ENCODE measurements around the gene FBXW12.
"Not testable (repeated sequence)": the region's sequence is repeated elsewhere in the genome, so short reads cannot be mapped to it uniquely, and the experiment has no call there.

FBXW12 gene

DNA sequence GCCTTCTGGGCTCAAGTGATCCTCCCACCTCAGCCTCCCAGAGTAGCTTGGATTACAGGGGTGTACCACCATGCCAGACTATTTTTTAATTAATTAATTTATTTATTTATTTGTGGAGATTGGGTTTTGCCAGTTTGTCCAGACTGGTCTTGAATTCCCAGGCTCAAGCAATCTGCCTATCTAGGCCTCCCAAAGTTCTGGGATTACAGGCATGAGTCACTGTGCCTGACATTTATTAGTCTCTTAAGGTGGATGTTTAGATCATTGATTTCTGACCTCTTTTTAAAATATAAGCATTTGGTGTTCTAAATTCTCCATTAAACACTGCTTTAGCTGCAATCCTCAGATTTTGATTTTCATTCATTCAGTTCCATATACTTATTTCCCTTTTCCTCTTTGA lies 15.6 kb downstream of the FBXW12 start:
- no peak for DNase-seq

DNA sequence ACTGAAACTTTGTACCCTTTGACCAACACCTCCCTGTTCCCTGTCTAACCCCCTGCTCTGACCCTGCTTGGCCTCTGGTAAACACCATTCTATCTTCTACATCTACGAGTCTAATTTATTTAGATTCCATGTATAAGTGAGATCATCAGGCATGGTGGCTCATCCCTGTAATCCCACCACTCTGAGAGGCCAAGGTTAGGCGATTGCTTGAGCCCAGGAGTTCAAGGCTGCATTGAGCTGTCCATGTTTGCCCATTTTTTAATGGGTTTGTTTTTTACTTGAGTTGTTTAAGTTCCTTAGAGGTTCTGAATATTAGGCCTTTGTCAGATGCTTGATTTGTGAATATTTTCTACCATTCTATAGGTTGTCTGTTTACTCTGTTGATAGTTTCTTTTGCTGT lies 16.9 kb downstream of the FBXW12 start:
- no peak for DNase-seq

DNA sequence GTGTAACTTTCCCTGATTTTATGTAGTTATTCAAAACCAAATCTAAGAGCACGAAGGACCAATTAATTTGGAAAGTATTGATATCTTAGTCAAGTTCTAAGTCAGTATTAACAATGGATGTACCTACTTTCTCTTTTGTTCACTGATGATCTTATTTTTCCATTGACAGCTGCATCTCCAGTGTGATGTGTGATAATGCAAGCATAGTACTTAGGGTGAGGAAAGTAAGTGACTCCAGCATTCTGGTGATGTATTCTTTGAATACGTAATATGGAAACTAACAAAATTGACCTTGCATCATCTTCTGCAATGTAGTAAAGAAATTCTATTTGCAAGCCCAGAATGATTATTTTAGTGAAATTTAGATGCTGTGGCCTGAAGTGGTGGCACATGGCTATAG lies 22.4 kb downstream of the FBXW12 start:
- DNase-seq = no peak

DNA sequence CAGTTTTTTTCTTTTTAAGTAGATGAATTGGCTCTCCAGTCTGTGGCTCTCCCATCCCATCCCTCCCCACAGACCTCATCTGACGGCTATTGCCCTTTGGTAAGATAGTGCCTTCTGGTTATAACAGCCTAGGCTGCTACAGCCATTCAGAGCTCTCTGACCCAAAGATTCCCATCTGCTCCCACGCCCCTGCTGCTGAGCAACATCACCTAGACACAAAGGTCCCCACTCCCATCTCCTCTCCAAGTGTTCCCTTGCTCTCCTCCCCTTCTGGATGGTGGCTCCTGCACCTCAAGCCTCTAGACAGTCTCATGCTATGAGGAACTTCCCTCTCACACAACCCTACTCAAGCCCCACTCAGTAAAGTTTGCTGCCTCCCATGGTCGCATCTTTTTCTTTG lies 23.7 kb downstream of the FBXW12 start:
- no peak for DNase-seq

DNA sequence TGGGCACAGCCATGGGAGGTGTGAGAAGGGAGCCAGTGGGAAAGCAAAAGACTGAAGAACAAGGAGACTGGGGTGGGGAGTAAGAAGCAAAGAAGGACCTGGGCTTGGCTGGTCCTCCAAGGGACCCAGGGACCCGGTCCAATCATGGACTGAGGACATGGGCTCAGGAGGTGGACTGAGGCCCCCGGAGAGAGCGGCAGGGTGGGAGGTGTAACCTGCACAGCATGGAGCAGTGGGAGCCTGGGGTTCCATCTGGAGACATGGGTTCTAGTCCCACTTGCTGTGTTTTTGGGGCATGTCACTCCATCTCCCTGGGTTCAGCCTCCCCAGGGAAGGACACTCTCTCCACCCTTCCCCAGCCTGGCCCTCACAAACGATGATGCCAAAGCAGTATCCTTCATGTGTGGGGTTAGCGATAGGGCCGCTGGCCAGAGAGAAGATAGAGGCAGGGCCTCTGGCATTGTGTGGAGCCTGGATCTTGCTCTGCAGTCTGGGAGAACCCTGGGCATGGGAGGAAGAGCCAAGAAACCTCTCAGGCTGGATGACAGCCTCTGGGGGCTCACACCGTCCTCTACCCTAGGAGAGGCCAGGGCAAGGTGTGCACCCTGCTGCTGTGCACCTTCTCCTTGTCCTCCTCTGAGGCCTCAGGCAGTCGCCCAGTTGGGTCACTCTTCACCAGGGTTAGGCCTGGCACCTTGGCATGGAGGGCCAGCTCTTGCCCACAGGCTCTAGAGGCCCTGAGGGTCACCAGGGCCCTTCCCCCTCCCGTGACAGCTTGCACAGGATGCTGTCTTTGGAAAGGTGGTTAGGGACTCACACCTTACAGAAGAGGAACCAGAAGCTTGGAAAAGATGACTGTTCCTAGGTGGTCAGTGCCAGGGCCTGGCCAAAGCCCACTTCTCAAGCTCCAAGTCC lies 26.0 kb downstream of the FBXW12 start:
- DNase-seq = no peak

DNA sequence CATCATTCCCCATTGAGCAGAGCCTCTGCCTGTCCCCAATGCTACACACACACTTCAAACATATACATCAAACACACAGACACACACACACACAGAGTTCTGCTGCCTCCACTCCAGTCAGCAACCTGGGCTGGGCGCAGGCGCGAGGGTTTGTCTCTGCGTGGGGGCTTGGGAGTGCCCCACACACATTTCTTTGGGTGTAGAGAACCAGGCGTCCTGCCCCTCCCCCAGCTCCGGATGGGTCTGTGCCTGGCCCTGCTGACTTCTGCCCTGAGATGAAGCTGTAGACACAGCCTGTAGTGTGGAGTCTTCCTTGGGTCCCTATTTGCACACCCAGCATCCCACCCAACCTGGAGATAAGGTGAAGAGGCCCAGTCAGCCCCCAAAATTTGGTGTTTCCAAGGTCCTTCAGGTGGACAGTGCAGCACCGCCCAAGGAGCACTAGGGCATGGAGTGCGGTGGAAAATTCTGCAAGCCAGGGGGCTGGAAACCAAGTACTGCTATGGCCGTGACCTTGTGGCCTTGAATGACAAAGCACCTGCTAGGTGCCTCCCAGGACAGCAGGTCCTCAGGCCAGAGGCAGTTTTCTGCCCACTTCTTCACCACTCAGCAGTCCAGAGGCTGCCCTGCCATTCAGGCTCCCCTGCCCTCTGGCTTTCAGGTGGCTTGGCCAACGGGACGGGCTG lies 26.8 kb downstream of the FBXW12 start:
- DNase-seq = no peak

DNA sequence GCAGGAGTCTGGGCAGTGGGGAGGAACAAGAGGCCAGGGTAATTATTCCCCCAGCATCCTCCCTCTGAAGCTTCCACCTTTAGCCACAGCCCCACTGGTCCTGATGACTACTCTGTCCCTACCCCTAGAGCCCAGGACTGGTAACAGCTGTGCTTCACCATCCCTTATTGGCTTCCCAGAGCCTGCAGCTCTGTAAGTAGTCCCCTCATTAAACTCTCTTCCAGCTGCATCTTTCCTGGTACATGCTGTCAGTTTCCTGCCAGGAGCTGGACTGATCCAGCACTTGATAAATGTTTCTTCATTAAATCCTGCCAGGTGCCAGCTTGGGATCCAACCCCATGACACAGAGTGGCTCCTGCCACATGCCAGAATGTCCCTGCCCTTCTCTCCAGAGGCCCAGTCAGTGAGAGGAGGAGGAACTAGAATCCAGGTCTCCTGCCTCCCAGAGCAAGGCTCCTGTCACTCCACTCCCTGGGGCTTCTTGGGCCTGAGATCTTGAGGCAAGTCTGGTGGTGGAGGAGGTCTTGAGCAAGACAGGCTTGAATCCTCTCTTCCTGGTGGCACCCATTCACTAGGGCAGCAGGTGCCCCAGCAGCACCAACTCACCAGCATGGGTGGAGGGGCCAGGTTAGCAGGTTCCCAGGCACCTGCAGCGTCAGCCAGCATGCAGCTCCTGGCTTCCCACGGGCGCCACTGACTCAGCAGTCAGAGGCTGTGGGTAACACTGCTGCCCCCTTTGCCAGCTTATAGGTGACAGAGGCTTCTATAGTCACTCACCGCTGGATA lies 27.6 kb downstream of the FBXW12 start:
- no peak for DNase-seq

DNA sequence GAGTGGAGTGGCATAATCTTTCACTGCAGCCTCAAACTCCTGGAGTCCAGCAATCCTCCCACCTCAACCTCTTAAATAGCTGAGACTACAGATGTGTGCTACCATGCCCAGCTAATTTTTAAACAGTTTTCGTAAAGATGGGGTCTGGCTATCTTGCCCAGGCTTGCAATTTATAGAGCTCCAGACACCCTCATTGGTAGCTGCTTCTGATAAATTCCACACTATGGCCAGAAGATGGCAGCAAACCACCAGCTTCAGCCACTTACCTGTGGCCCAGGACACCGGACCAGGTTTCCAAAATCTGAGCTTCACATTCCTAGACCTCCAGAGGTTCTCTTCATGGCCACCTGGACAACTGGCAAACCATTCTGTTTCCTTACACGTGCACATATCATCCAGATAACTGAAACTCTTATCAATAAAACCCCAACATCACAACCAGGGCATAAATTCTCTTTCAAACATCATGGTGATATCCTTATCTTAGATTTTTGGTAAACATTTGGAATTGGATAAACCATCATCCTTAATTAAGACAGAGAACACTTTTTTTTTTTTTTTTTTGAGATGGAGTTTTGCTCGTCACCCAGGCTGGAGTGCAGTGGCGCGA lies 28.9 kb downstream of the FBXW12 start:
- DNase-seq = peak; percentile 52

DNA sequence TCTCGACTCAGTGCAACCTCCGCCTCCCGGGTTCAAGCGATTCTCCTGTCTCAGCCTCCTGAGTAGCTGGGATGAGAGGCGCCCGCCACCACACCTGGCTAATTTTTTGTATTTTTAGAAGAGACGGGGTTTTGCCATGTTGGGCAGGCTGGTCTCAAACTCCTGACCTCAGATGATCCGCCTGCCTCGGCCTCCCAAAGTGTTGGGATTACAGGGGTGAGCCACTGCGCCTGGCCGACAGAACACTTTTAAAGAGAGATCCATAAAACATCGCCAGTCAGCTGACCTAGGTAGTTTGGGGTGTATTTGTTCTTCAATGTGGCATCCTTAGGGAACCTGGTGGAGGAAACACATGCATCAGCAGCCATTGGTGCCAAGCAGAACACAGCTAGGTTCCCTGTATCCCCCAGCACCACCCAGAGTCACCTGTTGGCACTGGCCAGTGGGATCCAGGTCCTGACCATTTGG lies 29.4 kb downstream of the FBXW12 start:
- not testable (repeated sequence) for DNase-seq

DNA sequence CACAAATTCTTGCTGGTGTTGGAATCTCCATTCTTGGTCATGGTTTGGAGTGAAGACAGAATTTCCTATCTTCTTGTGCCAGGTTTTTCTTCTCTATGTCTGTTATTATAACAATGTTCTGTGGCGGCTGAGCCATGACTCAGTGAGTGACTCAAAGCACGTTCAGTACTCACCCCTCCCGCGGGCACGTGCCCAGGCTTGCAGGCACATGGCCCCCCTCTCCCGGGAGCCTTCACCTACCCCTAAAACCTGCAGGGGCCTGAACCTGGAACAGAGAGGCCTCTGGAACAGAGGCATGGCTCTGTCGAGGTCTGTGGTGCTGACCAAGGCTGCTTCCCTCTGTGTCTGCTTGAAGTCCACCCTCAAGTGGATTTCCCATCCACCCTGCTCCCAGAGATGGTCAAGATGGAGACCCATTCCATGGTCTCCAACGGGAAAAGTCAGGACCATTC lies 30.3 kb downstream of the FBXW12 start:
- peak; percentile 80 for DNase-seq

DNA sequence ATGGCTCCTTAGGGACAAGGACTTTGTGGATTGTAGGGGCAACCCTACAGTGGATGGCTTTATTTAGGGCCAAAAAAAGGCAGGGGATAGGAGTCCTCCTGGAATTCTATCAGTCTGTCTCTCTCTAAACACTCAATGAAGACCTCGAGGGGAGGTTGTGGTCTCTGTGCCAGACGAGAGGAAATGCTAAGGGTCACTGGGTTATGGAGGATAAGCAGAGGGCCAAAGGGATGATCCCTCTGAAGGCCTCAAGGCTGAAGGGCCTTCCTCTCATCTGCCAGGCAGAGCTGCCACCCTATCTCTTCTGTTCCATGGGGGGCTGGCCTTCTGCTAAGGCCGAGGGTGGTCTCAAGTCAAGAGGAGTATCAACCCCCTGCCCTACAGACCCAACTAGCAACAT lies 30.9 kb downstream of the FBXW12 start:
- no peak for DNase-seq

DNA sequence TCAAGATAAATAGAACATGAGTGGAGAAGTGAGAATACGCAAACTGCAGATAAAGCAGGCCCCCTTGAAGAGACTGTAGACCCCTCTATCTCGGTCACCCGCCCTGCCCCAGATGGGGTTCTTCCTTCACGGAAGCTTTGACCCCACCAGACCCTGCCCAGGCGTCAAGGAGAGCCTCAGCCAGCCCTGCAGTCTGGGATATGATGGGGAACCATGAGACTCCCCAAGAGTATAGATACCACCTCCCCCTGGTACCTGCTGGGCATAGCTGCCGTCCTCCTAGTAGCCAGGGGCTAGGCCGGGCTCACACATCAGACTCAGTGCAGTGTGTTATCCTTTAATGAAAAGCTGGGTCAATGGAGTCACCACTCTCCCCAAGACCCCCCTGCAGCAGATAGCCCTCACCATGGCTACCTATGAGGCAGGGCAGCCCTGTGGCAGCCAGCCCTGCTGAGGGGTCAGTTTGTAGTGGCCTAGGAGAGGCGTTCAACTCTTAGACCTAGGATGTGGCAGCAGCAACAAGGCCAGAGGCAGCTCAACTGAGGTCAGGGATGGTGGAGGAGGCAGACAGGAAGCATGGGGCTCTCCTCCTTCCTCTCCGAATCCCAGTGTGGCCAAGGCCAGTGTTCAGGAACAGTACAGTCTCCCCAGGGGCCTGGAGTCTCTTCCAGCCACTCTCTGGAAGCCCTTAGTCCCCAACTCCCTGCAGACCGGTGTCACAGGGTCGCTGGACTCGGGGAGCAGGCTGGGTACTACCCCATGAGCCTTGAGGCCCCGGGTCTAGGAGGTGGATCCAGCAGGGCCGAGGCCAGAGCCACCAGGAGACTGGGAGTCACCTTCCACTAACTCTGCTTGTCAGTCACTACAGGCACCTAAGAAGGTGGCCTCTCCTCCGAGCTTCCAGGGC lies 31.8 kb downstream of the FBXW12 start:
- DNase-seq = no peak

DNA sequence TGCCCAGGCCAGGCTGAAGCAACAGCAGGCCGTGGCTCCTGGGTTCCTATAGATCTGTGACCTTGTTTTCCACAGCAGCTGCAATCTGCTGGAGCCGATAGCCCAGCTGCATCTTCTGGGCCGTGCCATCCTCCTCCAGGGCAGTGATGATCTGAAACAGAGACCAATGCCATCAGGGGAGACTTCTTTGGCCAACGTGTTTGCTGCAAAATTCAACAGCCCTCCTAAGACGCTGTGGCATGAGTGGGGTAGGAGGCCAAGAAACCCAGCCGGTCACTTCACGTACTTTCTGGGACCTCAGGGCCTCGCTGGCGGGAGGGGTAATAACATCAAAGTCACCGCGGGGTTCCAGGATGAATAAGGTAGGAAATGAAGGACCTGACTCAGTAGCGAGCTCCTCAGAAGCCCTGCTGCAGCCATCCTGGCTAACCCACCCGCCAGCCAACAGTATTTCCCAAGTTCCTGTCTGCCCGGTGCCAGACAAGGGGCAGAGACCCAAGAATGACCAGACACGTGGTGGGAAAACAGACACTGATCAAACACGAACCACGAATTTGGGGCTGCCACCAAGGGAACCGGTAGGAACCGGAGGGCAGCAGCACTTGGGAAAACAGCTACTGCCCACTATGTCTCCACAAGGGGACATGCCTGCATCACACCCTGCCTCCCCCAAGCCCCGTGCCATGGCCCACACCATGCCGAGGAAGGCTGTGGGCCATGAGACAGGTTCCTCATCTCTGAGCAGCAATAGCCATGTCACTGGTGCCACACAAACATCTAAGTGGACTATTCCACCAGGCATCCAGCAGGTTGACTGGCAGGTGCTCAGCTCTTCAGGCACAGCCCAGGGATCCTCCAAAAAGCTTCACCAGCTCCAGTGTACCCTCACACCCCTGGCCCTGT lies 32.7 kb downstream of the FBXW12 start:
- DNase-seq = no peak

DNA sequence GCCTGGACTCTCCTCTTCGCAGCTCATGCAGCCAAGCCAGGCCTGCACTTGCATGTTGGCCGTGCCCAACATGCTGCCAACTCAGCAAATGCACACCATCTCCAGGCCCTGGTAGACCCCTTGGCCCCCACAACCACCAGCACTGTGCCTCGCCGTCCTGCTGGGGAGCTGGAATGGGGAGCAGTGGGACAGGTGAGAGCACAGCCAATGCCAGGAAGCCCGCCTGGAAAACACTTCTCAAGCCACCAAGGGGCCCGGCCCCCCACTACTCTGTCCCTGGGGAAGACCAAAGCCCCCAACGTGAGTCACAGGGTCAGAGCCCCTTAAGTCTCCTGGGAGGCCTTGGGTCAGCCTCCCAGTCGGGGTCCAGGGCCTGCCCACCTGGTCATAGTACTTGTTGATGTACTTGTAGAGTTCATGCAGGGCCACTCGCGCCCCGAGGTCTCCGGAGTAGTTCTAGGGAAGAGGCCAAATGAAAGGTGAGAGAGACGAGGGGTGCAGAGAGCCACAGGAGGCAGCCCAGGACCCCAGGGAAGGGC lies 33.4 kb downstream of the FBXW12 start:
- DNase-seq = no peak

DNA sequence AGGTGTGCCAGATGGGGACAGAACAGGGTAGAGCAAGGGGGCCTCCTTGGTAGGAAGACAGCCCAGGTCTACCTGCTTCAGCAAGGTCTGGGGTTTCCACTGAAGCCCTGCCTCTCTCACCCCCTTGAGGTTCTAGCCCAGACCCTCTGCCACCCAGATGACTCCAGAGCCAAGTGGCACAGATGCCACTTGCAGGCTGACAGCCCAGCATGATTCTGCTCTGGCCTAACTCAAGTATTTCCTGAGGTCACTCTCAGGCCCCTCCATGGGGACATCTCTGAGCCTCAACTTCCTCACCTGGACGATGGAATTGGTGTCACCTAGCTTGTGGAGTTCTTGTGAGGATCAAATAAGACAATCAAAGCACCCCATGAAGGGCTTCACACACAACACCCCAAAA lies 34.0 kb downstream of the FBXW12 start:
- DNase-seq = no peak

DNA sequence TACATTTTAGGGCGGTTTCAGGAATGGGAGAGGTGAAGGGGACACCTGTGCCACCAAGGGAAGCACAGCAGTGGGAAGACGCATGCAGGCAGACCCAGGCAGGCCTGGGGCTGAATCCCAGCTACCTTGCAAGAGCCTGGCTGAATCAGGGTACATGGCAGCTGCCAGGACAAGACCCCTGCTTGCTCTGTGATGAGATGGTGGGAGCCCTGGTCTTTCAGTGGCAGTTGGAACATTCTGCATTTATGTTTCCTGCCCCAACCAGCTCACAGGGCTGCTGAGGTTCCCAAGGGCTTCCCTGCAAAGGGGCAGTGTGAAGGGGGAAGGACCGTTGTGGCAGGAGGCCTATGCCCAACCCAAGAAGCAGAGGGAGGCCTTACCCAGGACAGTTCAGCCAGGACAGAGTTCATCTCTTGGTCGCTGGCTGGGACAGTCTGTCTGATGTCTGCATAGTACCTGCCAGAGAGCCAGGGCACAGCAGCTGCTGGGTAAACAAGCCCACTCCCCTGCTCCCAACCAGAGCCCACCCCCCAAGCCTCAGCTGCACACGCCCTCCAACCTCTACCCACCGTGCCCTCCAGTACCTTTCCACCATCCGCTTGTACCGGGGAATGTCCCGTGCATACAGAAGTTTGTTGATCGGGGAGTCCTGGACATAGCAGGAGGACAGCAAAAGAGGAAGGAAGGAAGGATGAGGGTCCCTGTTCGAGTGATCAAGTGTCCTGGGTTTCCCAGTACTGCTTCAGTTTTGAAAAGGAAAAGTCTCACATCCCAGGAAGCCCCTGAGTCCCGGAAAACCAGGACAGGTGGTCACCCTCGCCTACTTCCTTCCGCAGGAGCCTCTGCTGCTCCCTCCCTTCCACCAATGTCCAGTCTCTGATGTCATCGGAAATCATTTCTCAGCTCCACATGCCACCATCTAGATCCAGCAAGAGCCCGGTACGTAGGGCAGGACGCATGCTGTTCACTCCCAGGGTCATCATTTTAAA lies 34.7 kb downstream of the FBXW12 start:
- no peak for DNase-seq

DNA sequence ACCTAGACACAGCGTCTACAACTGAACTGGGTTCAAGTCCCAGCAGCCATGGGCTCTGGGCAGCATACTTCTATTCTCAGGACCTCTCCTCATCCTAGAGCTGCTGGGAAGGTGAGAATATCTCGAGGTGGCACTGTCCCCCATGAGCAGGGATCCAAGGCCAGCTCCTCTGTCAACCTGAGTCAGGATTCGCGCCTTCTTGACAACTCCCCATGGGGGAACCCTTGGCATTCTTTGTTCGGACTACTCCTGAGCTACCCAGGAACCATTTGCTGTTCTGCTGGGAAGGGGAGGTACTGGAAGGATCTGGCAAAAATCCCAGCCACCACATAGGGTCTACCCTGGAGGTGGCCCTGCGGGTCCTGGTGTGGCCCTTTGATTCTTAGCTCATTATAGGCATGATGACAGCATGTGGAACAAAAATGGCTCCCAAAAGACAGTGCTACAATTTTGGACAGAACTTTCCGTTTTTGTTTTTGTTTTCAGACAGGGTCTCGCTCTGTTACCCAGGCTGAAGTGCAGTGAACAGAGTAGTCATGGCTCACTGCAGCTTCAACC lies 35.6 kb downstream of the FBXW12 start:
- DNase-seq = no peak

DNA sequence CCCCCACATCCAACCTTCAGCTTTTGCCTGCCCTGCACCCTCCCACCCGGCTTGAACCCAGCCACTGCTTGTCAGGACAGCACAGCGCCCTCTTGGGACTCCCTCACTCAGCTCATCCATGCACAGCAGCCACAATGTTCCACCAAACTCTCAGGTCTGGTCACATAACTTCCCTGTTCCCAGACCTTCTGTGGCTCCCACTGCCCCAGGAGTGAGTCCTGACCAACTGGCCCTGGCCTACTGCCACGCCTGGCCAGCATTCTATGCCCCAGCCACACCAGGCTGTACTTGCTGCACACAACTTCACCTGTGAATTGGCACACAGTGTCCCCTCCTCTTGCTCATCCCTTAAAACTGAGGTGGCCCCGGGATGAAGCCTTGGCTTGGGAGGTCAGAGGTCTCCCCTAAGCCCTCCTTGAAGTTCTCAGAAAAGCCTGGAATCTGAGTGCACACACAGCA lies 36.8 kb downstream of the FBXW12 start:
- DNase-seq = no peak

Measured in kidney glomerular epithelial cell (primary cell).